ENCODE results near the gene RNF144B. TPM values are rescaled to one million over a fixed set of nuclear protein-coding genes. Genes with fewer than 3 reads are reported as not detected.

The RNF144B gene
- total RNA-seq, 1 experiment from 2014 or later = 12.1 TPM

GRCh38 chr6:18412068-18412467, 24.9 kb downstream of the RNF144B start:
- BruUV-seq (replicated peaks) = no TSS peak

DNA sequence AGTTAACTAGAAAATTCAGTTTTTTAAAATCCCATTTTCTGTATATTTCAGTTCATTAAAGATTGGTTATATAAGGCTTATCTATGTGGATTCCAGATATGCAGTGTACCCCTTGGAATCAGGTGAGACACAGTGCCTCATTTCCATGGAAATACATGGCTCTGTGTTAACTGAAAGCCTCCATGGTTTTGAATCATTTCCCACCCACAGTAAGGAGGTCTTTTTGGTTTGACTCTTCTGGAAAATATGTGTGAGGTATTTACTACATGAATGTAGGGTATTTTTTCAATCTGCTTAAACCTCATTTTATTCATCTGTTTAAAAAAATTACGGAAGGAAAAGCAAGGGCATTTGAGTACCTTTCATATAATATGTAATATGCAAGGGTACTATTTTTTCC, 25.5 kb downstream of the RNF144B start:
- no peaks in the 10 kb centered on the region for H3K36me3 Mint-ChIP-seq (ENCODE audit: insufficient read depth, unreplicated experiment)
- no TSS peak for BruUV-seq (replicated peaks)
- TF ChIP-seq, protein P1, sequence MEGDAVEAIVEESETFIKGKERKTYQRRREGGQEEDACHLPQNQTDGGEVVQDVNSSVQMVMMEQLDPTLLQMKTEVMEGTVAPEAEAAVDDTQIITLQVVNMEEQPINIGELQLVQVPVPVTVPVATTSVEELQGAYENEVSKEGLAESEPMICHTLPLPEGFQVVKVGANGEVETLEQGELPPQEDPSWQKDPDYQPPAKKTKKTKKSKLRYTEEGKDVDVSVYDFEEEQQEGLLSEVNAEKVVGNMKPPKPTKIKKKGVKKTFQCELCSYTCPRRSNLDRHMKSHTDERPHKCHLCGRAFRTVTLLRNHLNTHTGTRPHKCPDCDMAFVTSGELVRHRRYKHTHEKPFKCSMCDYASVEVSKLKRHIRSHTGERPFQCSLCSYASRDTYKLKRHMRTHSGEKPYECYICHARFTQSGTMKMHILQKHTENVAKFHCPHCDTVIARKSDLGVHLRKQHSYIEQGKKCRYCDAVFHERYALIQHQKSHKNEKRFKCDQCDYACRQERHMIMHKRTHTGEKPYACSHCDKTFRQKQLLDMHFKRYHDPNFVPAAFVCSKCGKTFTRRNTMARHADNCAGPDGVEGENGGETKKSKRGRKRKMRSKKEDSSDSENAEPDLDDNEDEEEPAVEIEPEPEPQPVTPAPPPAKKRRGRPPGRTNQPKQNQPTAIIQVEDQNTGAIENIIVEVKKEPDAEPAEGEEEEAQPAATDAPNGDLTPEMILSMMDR (IDR thresholded peaks at IDR 0.05; ENCODE audit: unreplicated experiment) = no peak
- peaks cover 7% of the 10 kb centered on the region for H3K4me1 Mint-ChIP-seq (ENCODE audit: low read depth, unreplicated experiment)
- H3K9me3 Mint-ChIP-seq (ENCODE audit: low read depth, unreplicated experiment) = peaks cover 2% of the 10 kb centered on the region
- no peaks in the 10 kb centered on the region for H3K27me3 Mint-ChIP-seq (ENCODE audit: unreplicated experiment)
- H3K4me3 Mint-ChIP-seq (ENCODE audit: low read depth, unreplicated experiment) = no peak overlapping the region
- intact Hi-C loops (cut with micrococcal nuclease; ENCODE audit: unreplicated experiment) = no loop called here
- CTCF ChIA-PET = no interaction called here
- DNase-seq = no peak
- no peak overlapping the region for H3K27ac Mint-ChIP-seq (ENCODE audit: unreplicated experiment)

More at GRCh38 chr6:18412068-18412467, 24.9 kb downstream of the RNF144B start:
- Mint-ChIP-seq H3K27ac (ENCODE audit: unreplicated experiment) (no peak overlapping the region), H3K36me3 (ENCODE audit: insufficient read depth, unreplicated experiment) (no peaks in the 10 kb centered on the region), H3K9me3 (ENCODE audit: low read depth, unreplicated experiment) (peaks cover 2% of the 10 kb centered on the region), H3K27me3 (ENCODE audit: unreplicated experiment) (no peaks in the 10 kb centered on the region), H3K4me3 (ENCODE audit: low read depth, unreplicated experiment) (no peak overlapping the region), H3K4me1 (ENCODE audit: low read depth, unreplicated experiment) (peaks cover 7% of the 10 kb centered on the region)
- intact Hi-C loops (cut with micrococcal nuclease; ENCODE audit: unreplicated experiment) = no loop called here
- DNase-seq = no peak
- TF ChIP-seq, protein P1 (IDR thresholded peaks at IDR 0.05; ENCODE audit: unreplicated experiment) = no peak
- CTCF ChIA-PET = no interaction called here

GRCh38 chr6:18413381-18413780, 26.2 kb downstream of the RNF144B start:
- Mint-ChIP-seq H3K4me1 (ENCODE audit: low read depth, unreplicated experiment) (peaks cover 7% of the 10 kb centered on the region), H3K27ac (ENCODE audit: unreplicated experiment) (no peak overlapping the region), H3K9me3 (ENCODE audit: low read depth, unreplicated experiment) (peaks cover 2% of the 10 kb centered on the region), H3K27me3 (ENCODE audit: unreplicated experiment) (no peaks in the 10 kb centered on the region), H3K4me3 (ENCODE audit: low read depth, unreplicated experiment) (no peak overlapping the region), H3K36me3 (ENCODE audit: insufficient read depth, unreplicated experiment) (no peaks in the 10 kb centered on the region)
- TF ChIP-seq, protein P1 (IDR thresholded peaks at IDR 0.05; ENCODE audit: unreplicated experiment) = no peak
- DNase-seq = no peak
- CTCF ChIA-PET = no interaction called here
- no TSS peak for BruUV-seq (replicated peaks)
- intact Hi-C loops (cut with micrococcal nuclease; ENCODE audit: unreplicated experiment) = no loop called here

GRCh38 chr6:18414116-18414515, 27.0 kb downstream of the RNF144B start:
- CTCF ChIA-PET = no interaction called here
- peaks cover 2% of the 10 kb centered on the region for H3K9me3 Mint-ChIP-seq (ENCODE audit: low read depth, unreplicated experiment)
- no peaks in the 10 kb centered on the region for H3K36me3 Mint-ChIP-seq (ENCODE audit: insufficient read depth, unreplicated experiment)
- DNase-seq = no peak
- H3K4me3 Mint-ChIP-seq (ENCODE audit: low read depth, unreplicated experiment) = no peak overlapping the region
- intact Hi-C loops (cut with micrococcal nuclease; ENCODE audit: unreplicated experiment) = no loop called here
- no TSS peak for BruUV-seq (replicated peaks)
- TF ChIP-seq, protein P1 (IDR thresholded peaks at IDR 0.05; ENCODE audit: unreplicated experiment) = no peak
- H3K27me3 Mint-ChIP-seq (ENCODE audit: unreplicated experiment) = no peaks in the 10 kb centered on the region
- H3K27ac Mint-ChIP-seq (ENCODE audit: unreplicated experiment) = no peak overlapping the region
- H3K4me1 Mint-ChIP-seq (ENCODE audit: low read depth, unreplicated experiment) = peaks cover 7% of the 10 kb centered on the region

Data from Calu3 (cell line).